Hepatocyte (in vitro differentiated cells): ENCODE results near the gene CREB5. TPM values are rescaled to one million over a fixed set of nuclear protein-coding genes. Genes with fewer than 3 reads are reported as not detected.
A peak's percentile ranks its signal among the peaks of the same experiment; 100 is the strongest.

Experiments
- DNase-seq: peaks from one replicate; pipeline ENCODE4 v3.0.0-alpha.2; 2016; ENCODE audit warnings: low spot score
- H2AFZ ChIP-seq: fragments of 200-600 bp; sonication (generic); 2 replicates; pipeline ENCODE4 v1.6.0; 2016; ENCODE audit warnings: antibody characterized with exemption, mild to moderate bottlenecking
- H3K27ac ChIP-seq: fragments of 200-600 bp; sonication (generic); 2 replicates; pipeline ENCODE4 v1.5.1; 2016; ENCODE audit warnings: mild to moderate bottlenecking
- H3K27me3 ChIP-seq: fragments of 200-600 bp; sonication (generic); 2 replicates; pipeline ENCODE4 v1.6.1; 2016
- H3K36me3 ChIP-seq: fragments of 200-600 bp; sonication (generic); replicated peaks from 2 replicates; pipeline ENCODE4 v1.5.1; 2016; ENCODE audit warnings: low read depth; ENCODE audit not compliant: insufficient read depth
- H3K4me1 ChIP-seq: fragments of 200-600 bp; sonication (generic); 2 replicates; pipeline ENCODE4 v1.5.1; 2016; ENCODE audit warnings: mild to moderate bottlenecking, moderate library complexity; ENCODE audit not compliant: insufficient read depth
- H3K4me2 ChIP-seq: fragments of 200-600 bp; sonication (generic); 2 replicates; pipeline ENCODE4 v1.6.0; 2016
- H3K4me3 ChIP-seq: fragments of 200-600 bp; sonication (generic); 2 replicates; pipeline ENCODE4 v1.5.1; 2016; ENCODE audit warnings: mild to moderate bottlenecking
- H3K79me2 ChIP-seq: fragments of 200-600 bp; sonication (generic); 2 replicates; pipeline ENCODE4 v1.6.0; 2017; ENCODE audit warnings: mild to moderate bottlenecking
- H3K9me2 ChIP-seq: fragments of 200-600 bp; sonication (generic); replicated peaks from 2 replicates; pipeline ENCODE4 v1.6.0; 2017; ENCODE audit warnings: mild to moderate bottlenecking; ENCODE audit not compliant: insufficient read depth
- H3K9me3 ChIP-seq: fragments of 200-600 bp; sonication (generic); 2 replicates; pipeline ENCODE4 v1.5.1; 2016; ENCODE audit warnings: low read depth, mild to moderate bottlenecking
- H4K20me1 ChIP-seq: fragments of 200-600 bp; sonication (generic); 2 replicates; pipeline ENCODE4 v1.6.0; 2016; ENCODE audit warnings: mild to moderate bottlenecking; ENCODE audit not compliant: insufficient read depth, poor library complexity, severe bottlenecking
- CTCF ChIP-seq: fragments of 200-600 bp; sonication (generic); IDR thresholded peaks from 2 replicates; pipeline ENCODE4 v1.5.1; 2016; ENCODE audit warnings: antibody characterized with exemption, mild to moderate bottlenecking; ENCODE audit not compliant: poor library complexity
- EZH2 ChIP-seq: fragments of 200-600 bp; sonication (generic); IDR thresholded peaks from 2 replicates; pipeline ENCODE4 v1.6.1; 2016; ENCODE audit warnings: antibody characterized with exemption, mild to moderate bottlenecking, borderline replicate concordance
- EZH2phosphoT487 ChIP-seq: fragments of 200-600 bp; sonication (generic); IDR thresholded peaks from one replicate; pipeline ENCODE4 v1.6.1; 2018; ENCODE audit warnings: antibody characterized with exemption, mild to moderate bottlenecking, low read depth, moderate library complexity; ENCODE audit not compliant: unreplicated experiment, severe bottlenecking
- WGBS: methylation state at CpG from one replicate; pipeline ENCODE4 v1.1.6; 2016; ENCODE audit warnings: low lambda C conversion rate; ENCODE audit errors: missing lambda C conversion rate; 5-methylcytosine and 5-hydroxymethylcytosine counted together
- polyA plus RNA-seq: library from polyadenylated mRNA; unstranded; fragments of >200 nt; fragmentation: Nextera tagmentation; extraction: Ambion mirVana; gene quantifications from 2 replicates; pipeline ENCODE4 v1.2.1, GENCODE V29; 2016
- total RNA-seq: library from RNA; depleted of rRNA; stranded (reverse); fragments of >200 nt; gene quantifications from 2 replicates; pipeline ENCODE4 v1.2.3, GENCODE V29; 2014

CREB5 gene
- total and polyA plus RNA-seq, 2 experiments from 2014 or later = 14.0 to 27.9 TPM

- WGBS = 63% methylated on average over 6 of the region's 6 CpGs
- Histone ChIP-seq H3K79me2 (no peaks in the 10 kb centered on the region), H3K4me3 (no peak overlapping the region), H3K36me3 (no peaks in the 10 kb centered on the region), H3K27me3 (no peaks in the 10 kb centered on the region), H3K9me3 (no peaks in the 10 kb centered on the region), H2AFZ (no peak overlapping the region), H3K9me2 (no peaks in the 10 kb centered on the region), H3K27ac (no peak overlapping the region), H4K20me1 (no peaks in the 10 kb centered on the region), H3K4me2 (peak overlapping the region; percentile 73), H3K4me1 (peaks cover 5% of the 10 kb centered on the region)
- DNase-seq = no peak
- no peak for TF ChIP-seq CTCF
- TF ChIP-seq EZH2phosphoT487 = no peak
- TF ChIP-seq EZH2 = no peak
Observed at GRCh38 chr7:28709748-28710147, 297.4 kb downstream of the CREB5 start.

GRCh38 chr7:28711114-28711513, 298.8 kb downstream of the CREB5 start:
- no peak overlapping the region for H3K4me2 ChIP-seq
- H3K36me3 ChIP-seq = no peaks in the 10 kb centered on the region
- no peaks in the 10 kb centered on the region for H3K27me3 ChIP-seq
- TF ChIP-seq EZH2phosphoT487 = no peak
- TF ChIP-seq CTCF = no peak
- TF ChIP-seq EZH2 = no peak
- no peak overlapping the region for H3K4me3 ChIP-seq
- no peaks in the 10 kb centered on the region for H3K9me3 ChIP-seq
- no peak overlapping the region for H2AFZ ChIP-seq
- no peak overlapping the region for H3K27ac ChIP-seq
- no peaks in the 10 kb centered on the region for H3K79me2 ChIP-seq
- H4K20me1 ChIP-seq = no peaks in the 10 kb centered on the region
- H3K9me2 ChIP-seq = no peaks in the 10 kb centered on the region
- WGBS = 98% methylated on average over 3 of the region's 3 CpGs
- peaks cover 5% of the 10 kb centered on the region for H3K4me1 ChIP-seq
- no peak for DNase-seq

- Histone ChIP-seq H3K9me2 (no peaks in the 10 kb centered on the region), H2AFZ (no peak overlapping the region), H3K4me1 (peaks cover 9% of the 10 kb centered on the region), H3K9me3 (no peaks in the 10 kb centered on the region), H4K20me1 (no peaks in the 10 kb centered on the region), H3K27me3 (no peaks in the 10 kb centered on the region), H3K4me2 (no peak overlapping the region), H3K4me3 (no peak overlapping the region), H3K27ac (no peak overlapping the region), H3K79me2 (no peaks in the 10 kb centered on the region), H3K36me3 (no peaks in the 10 kb centered on the region)
- DNase-seq = no peak
- WGBS = 69% methylated on average over 6 of the region's 6 CpGs
- no peak for TF ChIP-seq CTCF
- no peak for TF ChIP-seq EZH2
- no peak for TF ChIP-seq EZH2phosphoT487
Observed at GRCh38 chr7:28714459-28715120, 302.3 kb downstream of the CREB5 start.
